HCT116 (cell line): Measurements from ENCODE around the gene ACTG1. TPM values are rescaled to one million over a fixed set of nuclear protein-coding genes. Genes with fewer than 3 reads are reported as not detected.

Source experiments
- ATAC-seq: fragments of 200-7000 bp; cut with Tn5 transposase; 2 replicates; pipeline ENCODE4 v1.9.1; 2020; ENCODE audit warnings: mild to moderate bottlenecking, moderate library complexity
- BruUV-seq: library from RNA; stranded (reverse); fragments of 400-500 nt; replicated peaks from 2 replicates; lab custom pipeline; 2021; lab: Mats Ljungman, UMichigan
- CTCF ChIA-PET: fragments of 300-600 bp; sonication (Branson Sonifier 250); formaldehyde crosslinking; loops from one replicate; lab custom pipeline; 2021; ENCODE audit warnings: antibody characterized with exemption; lab: Charles Lee
- POLR2A ChIA-PET: fragments of 300-600, 350-600 bp; sonication (Branson Sonifier 250); formaldehyde crosslinking; loops from one replicate; lab custom pipeline; 2021; ENCODE audit warnings: antibody characterized with exemption; lab: Charles Lee
- RAD21 ChIA-PET, 2 experiments: fragments of 300-600 bp; sonication (Branson Sonifier 250); formaldehyde crosslinking; loops; one replicate each; lab custom pipeline; 2023; ENCODE audit warnings: low total read pairs in 2 of 2; ENCODE audit not compliant: uncharacterized antibody in 2 of 2, unreplicated experiment in 2 of 2, low non-redundant PET in 1 of 2; lab: Charles Lee
- DNase-seq: peaks from one replicate; pipeline ENCODE4 v3.0.0-alpha.2; 2010; ENCODE audit warnings: low read depth, low spot score
- H2AFZ ChIP-seq: fragments of 200-600 bp; shearing (Covaris generic), sonication (generic); 2 replicates; pipeline ENCODE4 v1.6.1; 2017; ENCODE audit warnings: low read depth, mixed run types, mixed read lengths, antibody characterized with exemption, low read length; ENCODE audit not compliant: poor library complexity, severe bottlenecking
- H3K27ac ChIP-seq: 2 replicates; pipeline ENCODE4 v1.5.1; 2012; ENCODE audit warnings: low read depth, low read length
- H3K27me3 ChIP-seq: fragments of 200-600 bp; sonication (generic); 2 replicates; pipeline ENCODE4 v1.6.1; 2016; ENCODE audit warnings: mixed run types, low read length, mixed read lengths; ENCODE audit not compliant: insufficient read depth
- H3K36me3 ChIP-seq, 2 experiments: fragments of 200-500 bp in 1 of 2; fragments of 200-600 bp in 1 of 2; sonication (Bioruptor generic) in 1 of 2; sonication (generic) in 1 of 2; 2 replicates each; pipeline versions ENCODE4 v1.5.1 to v1.6.1; 2014 to 2016; ENCODE audit warnings: low read length in 2 of 2, inconsistent platforms in 1 of 2, mixed read lengths in 1 of 2, mixed run types in 1 of 2; ENCODE audit not compliant: insufficient read depth in 2 of 2, control insufficient read depth in 1 of 2
- H3K4me1 ChIP-seq, 2 experiments: fragments of 200-600 bp in 1 of 2; sonication (generic) in 1 of 2; 2 replicates each; pipeline versions ENCODE4 v1.5.1 to v1.6.1; 2012 to 2017; ENCODE audit warnings: low read length in 2 of 2, inconsistent platforms in 1 of 2, mild to moderate bottlenecking in 1 of 2, mixed read lengths in 1 of 2, mixed run types in 1 of 2, moderate library complexity in 1 of 2; ENCODE audit not compliant: insufficient read depth in 2 of 2, control insufficient read depth in 1 of 2
- H3K4me2 ChIP-seq: fragments of 200-600 bp; sonication (generic); 2 replicates; pipeline ENCODE4 v1.6.1; 2017; ENCODE audit warnings: mixed run types, low read length, mixed read lengths
- H3K4me3 ChIP-seq, 2 experiments: fragments of 200-600 bp in 1 of 2; sonication (generic) in 1 of 2; replicated peaks in 1 of 2; 2 replicates each; pipeline ENCODE4 v1.5.1; 2011 to 2016; ENCODE audit warnings: low read length in 2 of 2, control low read depth in 1 of 2, low read depth in 1 of 2, mild to moderate bottlenecking in 1 of 2, mixed read lengths in 1 of 2, mixed run types in 1 of 2
- H3K79me2 ChIP-seq: fragments of 200-600 bp; sonication (generic); 2 replicates; pipeline ENCODE4 v1.6.1; 2017; ENCODE audit warnings: mild to moderate bottlenecking, mixed run types, low read length, moderate library complexity, mixed read lengths; ENCODE audit not compliant: insufficient read depth
- H3K9ac ChIP-seq: fragments of 200-600 bp; sonication (generic); 2 replicates; pipeline ENCODE4 v1.6.1; 2016; ENCODE audit warnings: low read length, mixed read lengths
- H3K9me2 ChIP-seq: fragments of 200-600 bp; sonication (generic), shearing (Covaris generic); 2 replicates; pipeline ENCODE4 v1.6.1; 2017; ENCODE audit warnings: mixed run types, mild to moderate bottlenecking, moderate library complexity; ENCODE audit not compliant: insufficient read depth
- H3K9me3 ChIP-seq, 2 experiments: fragments of 200-500 bp in 1 of 2; fragments of 200-600 bp in 1 of 2; sonication (Bioruptor generic) in 1 of 2; sonication (generic) in 1 of 2; 2 replicates each; pipeline ENCODE4 v1.6.1; 2014 to 2017; ENCODE audit warnings: low read length in 2 of 2, mixed read lengths in 2 of 2, inconsistent platforms in 1 of 2, low read depth in 1 of 2, mild to moderate bottlenecking in 1 of 2, mixed run types in 1 of 2, moderate library complexity in 1 of 2; ENCODE audit not compliant: control insufficient read depth in 1 of 2, insufficient read depth in 1 of 2
- H4K20me1 ChIP-seq: fragments of 200-600 bp; sonication (generic), shearing (Covaris generic); 2 replicates; pipeline ENCODE4 v1.6.1; 2017; ENCODE audit warnings: mixed run types, mild to moderate bottlenecking, moderate library complexity; ENCODE audit not compliant: insufficient read depth
- CBX3 ChIP-seq: IDR thresholded peaks from 2 replicates; pipeline ENCODE4 v1.6.1; 2012; ENCODE audit warnings: low read depth
- ELF1 ChIP-seq: IDR thresholded peaks from 2 replicates; pipeline ENCODE4 v1.6.1; 2012; ENCODE audit warnings: low read depth, borderline replicate concordance
- POLR2AphosphoS5 ChIP-seq: IDR thresholded peaks from 2 replicates; pipeline ENCODE4 v1.6.1; 2011; ENCODE audit warnings: mild to moderate bottlenecking, low read depth, low read length, moderate library complexity
- RAD21 ChIP-seq: IDR thresholded peaks from 2 replicates; pipeline ENCODE4 v1.6.1; 2012; ENCODE audit warnings: low read depth, mild to moderate bottlenecking
- REST ChIP-seq: IDR thresholded peaks from 2 replicates; pipeline ENCODE4 v1.6.1; 2012; ENCODE audit warnings: low read depth
- SIN3A ChIP-seq: IDR thresholded peaks from 2 replicates; pipeline ENCODE4 v1.6.1; 2012; ENCODE audit warnings: low read depth
- TCF7L2 ChIP-seq: IDR thresholded peaks from 2 replicates; pipeline ENCODE4 v1.7.0; 2011; ENCODE audit warnings: borderline replicate concordance, inconsistent platforms; ENCODE audit not compliant: insufficient read depth, insufficient read length; ENCODE audit errors: extremely low read depth
- ZNF274 ChIP-seq: fragments of 200-500 bp; sonication (Bioruptor generic); IDR thresholded peaks from 2 replicates; pipeline ENCODE4 v1.6.1; 2014; ENCODE audit warnings: mild to moderate bottlenecking, low read depth, low read length, inconsistent platforms
- intact Hi-C: fragments of 100-400 bp; cut with micrococcal nuclease; formaldehyde crosslinking; loops from 2 replicates; pipeline ENCODE4 v1.10.0; 2022
- total RNA-seq: library from RNA; stranded (reverse); gene quantifications from one replicate; pipeline ENCODE4 v1.2.1, GENCODE V29; 2021; ENCODE audit not compliant: unreplicated experiment

Gene ACTG1
- total RNA-seq, 1 experiment from 2014 or later: 6,223 TPM

DNA sequence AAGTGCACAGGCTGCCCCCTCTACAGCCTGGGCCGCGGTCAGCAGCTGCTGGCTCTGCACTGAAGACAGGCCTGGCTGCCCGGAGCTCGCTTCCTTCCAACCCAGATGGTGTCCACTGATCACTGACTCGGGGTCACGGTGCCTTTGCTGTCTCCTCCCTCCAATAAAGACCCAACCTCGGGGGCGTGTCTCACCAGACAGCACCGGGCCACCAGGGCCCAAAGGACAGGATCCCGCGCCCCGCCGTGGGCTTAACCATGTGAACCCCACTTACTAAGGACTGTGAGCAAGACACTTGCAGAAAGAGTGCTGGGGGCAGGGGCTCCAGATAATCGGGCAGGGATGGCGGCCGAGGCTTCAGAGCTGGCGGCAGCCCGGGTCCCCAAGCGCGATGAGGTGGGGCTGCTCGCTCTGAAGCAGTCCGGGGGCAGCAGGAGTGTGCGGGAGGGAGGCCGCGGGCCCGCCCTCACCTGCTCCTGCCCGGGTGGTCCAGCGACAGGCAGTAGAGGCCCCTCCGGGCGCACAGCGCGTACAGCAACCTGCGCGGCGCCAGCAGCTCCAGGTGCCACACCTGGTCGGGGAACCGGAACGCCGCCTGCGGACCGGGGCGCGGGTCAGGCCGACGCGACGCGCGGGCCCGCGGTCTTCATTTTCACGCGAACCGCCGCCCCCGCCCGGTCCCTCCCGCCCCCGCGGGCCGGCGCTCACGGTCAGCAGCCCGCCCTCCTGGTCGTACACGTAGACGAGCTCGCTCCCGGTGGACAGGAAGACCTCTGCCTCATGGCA is 39.1 kb upstream of the ACTG1 start:
- ChIA-PET CTCF (interaction anchor here (1.2 to 1.4 kb wide), 2 partner anchors 11 to 39 kb away, joined by 3 read pairs; partner anchors contain the start of gene ACTG1), RAD21 (interaction anchor here in 1 of 2 experiments (0.6 kb wide), 1 partner anchor 11 kb away, joined by 3 read pairs; no protein-coding TSS in a partner anchor), POLR2A (interaction anchor here (0.9 to 1.6 kb wide), 13 partner anchors 8 to 253 kb away, joined by 3 to 12 read pairs (median 4); partner anchors contain the start of genes ACTG1 and NPLOC4)
- Histone ChIP-seq H3K27me3 (no peaks in the 10 kb centered on the region), H3K36me3 (peaks cover 11 to 38% of the 10 kb centered on the region in 2 experiments), H3K9ac (peak overlapping the region; percentile 80), H4K20me1 (no peaks in the 10 kb centered on the region), H3K79me2 (peaks cover 40% of the 10 kb centered on the region), H3K9me2 (no peaks in the 10 kb centered on the region), H2AFZ (no peak overlapping the region), H3K4me2 (peak overlapping the region; percentile 82), H3K4me3 (peak overlapping the region; percentile 94 to 96), H3K27ac (peak overlapping the region; percentile 86), H3K4me1 (peaks cover 17 to 35% of the 10 kb centered on the region in 2 experiments), H3K9me3 (no peaks in the 10 kb centered on the region)
- intact Hi-C loops: loop anchor here (5.0 to 10.0 kb wide), 2 partner anchors 51 to 143 kb away; no protein-coding TSS in a partner anchor
- TF ChIP-seq RAD21: no peak
- TF ChIP-seq TCF7L2: no peak
- TF ChIP-seq ZNF274: no peak
- no peak for TF ChIP-seq SIN3A
- TF ChIP-seq CBX3: no peak
- TF ChIP-seq REST: no peak
- TF ChIP-seq POLR2AphosphoS5: no peak
- no peak for TF ChIP-seq ELF1
- no TSS peak for BruUV-seq
- DNase-seq (no peak), ATAC-seq (peak; percentile 12; the same call in 1 of the 2 replicates)
